ENCODE results near the gene IL21R.
"Not testable (repeated sequence)": the region's sequence is repeated elsewhere in the genome, so short reads cannot be mapped to it uniquely, and the experiment has no call there.

Gene IL21R

DNA sequence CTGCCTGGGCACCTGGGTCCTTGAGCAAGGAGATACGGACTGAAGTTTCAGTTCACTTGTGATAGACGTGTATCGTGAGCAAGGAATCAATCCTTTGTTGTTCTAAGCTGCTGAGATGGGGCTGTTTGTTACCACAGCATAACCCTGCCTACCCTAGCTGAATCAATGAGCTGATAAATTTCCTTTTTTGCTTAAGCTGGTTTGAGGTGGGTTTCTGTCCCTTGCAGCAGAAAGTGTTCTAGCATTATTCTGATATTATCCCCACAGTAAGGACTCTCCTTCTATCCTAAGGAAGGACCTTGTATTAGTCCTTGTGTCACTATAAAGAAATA, 51.5 kb downstream of the IL21R start:
- Histone ChIP-seq H3K23ac (ENCODE audit: low read length) (no peak overlapping the region), H4K5ac (ENCODE audit: low read length) (no peak overlapping the region), H3K4me2 (ENCODE audit: low read length) (no peak overlapping the region), H3K27me3 (ENCODE audit: insufficient read depth, low read length, poor library complexity) (no peaks in the 10 kb centered on the region), H2BK5ac (ENCODE audit: low read length) (no peak overlapping the region), H2BK15ac (replicated peaks; ENCODE audit: low read depth) (no peak overlapping the region), H3K36me3 (ENCODE audit: control insufficient read depth, insufficient read depth, low read length) (no peaks in the 10 kb centered on the region), H3K9ac (ENCODE audit: low read length) (no peak overlapping the region), H3K4ac (ENCODE audit: low read depth, low read length) (no peak overlapping the region), H3K4me1 (ENCODE audit: control insufficient read depth, low read depth, low read length) (no peaks in the 10 kb centered on the region), H2BK120ac (ENCODE audit: low read depth, low read length) (no peak overlapping the region), H3K18ac (ENCODE audit: low read length) (no peak overlapping the region), H3K79me2 (ENCODE audit: control insufficient read depth, insufficient read depth, low read length) (no peaks in the 10 kb centered on the region), H3K56ac (ENCODE audit: low read length) (no peak overlapping the region), H3K79me1 (ENCODE audit: low read length) (no peaks in the 10 kb centered on the region), H4K8ac (ENCODE audit: low read depth, low read length) (no peak overlapping the region), H3K27ac (ENCODE audit: low read depth, low read length) (no peak overlapping the region), H2AK5ac (ENCODE audit: low read length) (no peak overlapping the region), H3K4me3 (ENCODE audit: low read length) (no peak overlapping the region)
- no CpG with 5 or more reads among the region's 3 CpGs for WGBS (ENCODE audit: extremely low coverage, insufficient coverage, low lambda C conversion rate)
- no peak for DNase-seq

DNA sequence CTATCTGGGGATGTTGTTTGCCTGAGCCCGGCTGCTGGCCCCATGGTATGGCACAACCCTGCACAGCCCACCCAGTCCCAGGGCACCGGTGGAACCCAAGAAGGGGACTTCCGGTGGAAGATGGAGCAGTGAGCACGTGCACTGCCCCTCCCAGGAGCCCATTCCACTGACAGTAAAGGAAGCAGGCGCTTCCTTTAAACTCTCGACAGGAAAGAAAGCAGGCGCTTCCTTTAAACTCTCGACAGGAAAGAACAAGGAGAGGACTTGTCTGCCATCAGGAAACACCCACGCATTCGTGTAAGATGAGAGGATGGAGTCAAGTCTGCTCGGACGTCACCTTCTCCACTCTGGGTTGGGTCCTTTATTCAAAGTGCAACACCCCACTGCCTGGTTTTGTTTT, 53.7 kb downstream of the IL21R start:
- no peak overlapping the region for H2BK120ac ChIP-seq (ENCODE audit: low read depth, low read length)
- no peaks in the 10 kb centered on the region for H3K79me1 ChIP-seq (ENCODE audit: low read length)
- WGBS (ENCODE audit: extremely low coverage, insufficient coverage, low lambda C conversion rate) = no CpG with 5 or more reads among the region's 12 CpGs
- H2BK15ac ChIP-seq (replicated peaks; ENCODE audit: low read depth) = no peak overlapping the region
- H3K79me2 ChIP-seq (ENCODE audit: control insufficient read depth, insufficient read depth, low read length) = no peaks in the 10 kb centered on the region
- no peak overlapping the region for H3K27ac ChIP-seq (ENCODE audit: low read depth, low read length)
- no peak overlapping the region for H4K8ac ChIP-seq (ENCODE audit: low read depth, low read length)
- H4K5ac ChIP-seq (ENCODE audit: low read length) = no peak overlapping the region
- no peak overlapping the region for H3K18ac ChIP-seq (ENCODE audit: low read length)
- H3K56ac ChIP-seq (ENCODE audit: low read length) = no peak overlapping the region
- H3K4me1 ChIP-seq (ENCODE audit: control insufficient read depth, low read depth, low read length) = no peaks in the 10 kb centered on the region
- H3K23ac ChIP-seq (ENCODE audit: low read length) = no peak overlapping the region
- no peak overlapping the region for H2BK5ac ChIP-seq (ENCODE audit: low read length)
- H3K4ac ChIP-seq (ENCODE audit: low read depth, low read length) = no peak overlapping the region
- H3K9ac ChIP-seq (ENCODE audit: low read length) = no peak overlapping the region
- H3K36me3 ChIP-seq (ENCODE audit: control insufficient read depth, insufficient read depth, low read length) = no peaks in the 10 kb centered on the region
- no peak overlapping the region for H2AK5ac ChIP-seq (ENCODE audit: low read length)
- no peak for DNase-seq
- no peak overlapping the region for H3K4me3 ChIP-seq (ENCODE audit: low read length)
- H3K4me2 ChIP-seq (ENCODE audit: low read length) = no peak overlapping the region
- no peaks in the 10 kb centered on the region for H3K27me3 ChIP-seq (ENCODE audit: insufficient read depth, low read length, poor library complexity)

GRCh38 chr16:27457605-27457900, 55.6 kb downstream of the IL21R start:
- not testable (repeated sequence) for H3K18ac ChIP-seq (ENCODE audit: low read length); H3K36me3 ChIP-seq (ENCODE audit: control insufficient read depth, insufficient read depth, low read length); DNase-seq; H3K27me3 ChIP-seq (ENCODE audit: insufficient read depth, low read length, poor library complexity); H3K4me1 ChIP-seq (ENCODE audit: control insufficient read depth, low read depth, low read length); H3K79me2 ChIP-seq (ENCODE audit: control insufficient read depth, insufficient read depth, low read length); H2BK15ac ChIP-seq (replicated peaks; ENCODE audit: low read depth); H2BK120ac ChIP-seq (ENCODE audit: low read depth, low read length); H3K56ac ChIP-seq (ENCODE audit: low read length); H2AK5ac ChIP-seq (ENCODE audit: low read length); H3K4me3 ChIP-seq (ENCODE audit: low read length); H3K79me1 ChIP-seq (ENCODE audit: low read length); H3K27ac ChIP-seq (ENCODE audit: low read depth, low read length); H4K5ac ChIP-seq (ENCODE audit: low read length); H4K8ac ChIP-seq (ENCODE audit: low read depth, low read length); H3K23ac ChIP-seq (ENCODE audit: low read length); H3K9ac ChIP-seq (ENCODE audit: low read length); H3K4me2 ChIP-seq (ENCODE audit: low read length); H2BK5ac ChIP-seq (ENCODE audit: low read length); H3K4ac ChIP-seq (ENCODE audit: low read depth, low read length)
- no CpG with 5 or more reads among the region's 17 CpGs for WGBS (ENCODE audit: extremely low coverage, insufficient coverage, low lambda C conversion rate)

GRCh38 chr16:27458258-27458657, 56.3 kb downstream of the IL21R start:
- H2BK120ac ChIP-seq (ENCODE audit: low read depth, low read length) = no peak overlapping the region
- H3K18ac ChIP-seq (ENCODE audit: low read length) = no peak overlapping the region
- peaks cover 7% of the 10 kb centered on the region for H3K36me3 ChIP-seq (ENCODE audit: control insufficient read depth, insufficient read depth, low read length)
- H2BK15ac ChIP-seq (replicated peaks; ENCODE audit: low read depth) = no peak overlapping the region
- H2AK5ac ChIP-seq (ENCODE audit: low read length) = no peak overlapping the region
- WGBS (ENCODE audit: extremely low coverage, insufficient coverage, low lambda C conversion rate) = no CpG with 5 or more reads among the region's 5 CpGs
- H3K4me1 ChIP-seq (ENCODE audit: control insufficient read depth, low read depth, low read length) = no peaks in the 10 kb centered on the region
- H3K27me3 ChIP-seq (ENCODE audit: insufficient read depth, low read length, poor library complexity) = no peaks in the 10 kb centered on the region
- no peak overlapping the region for H3K56ac ChIP-seq (ENCODE audit: low read length)
- DNase-seq = no peak
- H3K23ac ChIP-seq (ENCODE audit: low read length) = no peak overlapping the region
- no peak overlapping the region for H3K9ac ChIP-seq (ENCODE audit: low read length)
- H3K27ac ChIP-seq (ENCODE audit: low read depth, low read length) = no peak overlapping the region
- no peak overlapping the region for H4K5ac ChIP-seq (ENCODE audit: low read length)
- no peak overlapping the region for H3K4me2 ChIP-seq (ENCODE audit: low read length)
- H3K4me3 ChIP-seq (ENCODE audit: low read length) = no peak overlapping the region
- H3K79me2 ChIP-seq (ENCODE audit: control insufficient read depth, insufficient read depth, low read length) = no peaks in the 10 kb centered on the region
- H4K8ac ChIP-seq (ENCODE audit: low read depth, low read length) = no peak overlapping the region
- no peaks in the 10 kb centered on the region for H3K79me1 ChIP-seq (ENCODE audit: low read length)
- H2BK5ac ChIP-seq (ENCODE audit: low read length) = no peak overlapping the region
- H3K4ac ChIP-seq (ENCODE audit: low read depth, low read length) = no peak overlapping the region

DNA sequence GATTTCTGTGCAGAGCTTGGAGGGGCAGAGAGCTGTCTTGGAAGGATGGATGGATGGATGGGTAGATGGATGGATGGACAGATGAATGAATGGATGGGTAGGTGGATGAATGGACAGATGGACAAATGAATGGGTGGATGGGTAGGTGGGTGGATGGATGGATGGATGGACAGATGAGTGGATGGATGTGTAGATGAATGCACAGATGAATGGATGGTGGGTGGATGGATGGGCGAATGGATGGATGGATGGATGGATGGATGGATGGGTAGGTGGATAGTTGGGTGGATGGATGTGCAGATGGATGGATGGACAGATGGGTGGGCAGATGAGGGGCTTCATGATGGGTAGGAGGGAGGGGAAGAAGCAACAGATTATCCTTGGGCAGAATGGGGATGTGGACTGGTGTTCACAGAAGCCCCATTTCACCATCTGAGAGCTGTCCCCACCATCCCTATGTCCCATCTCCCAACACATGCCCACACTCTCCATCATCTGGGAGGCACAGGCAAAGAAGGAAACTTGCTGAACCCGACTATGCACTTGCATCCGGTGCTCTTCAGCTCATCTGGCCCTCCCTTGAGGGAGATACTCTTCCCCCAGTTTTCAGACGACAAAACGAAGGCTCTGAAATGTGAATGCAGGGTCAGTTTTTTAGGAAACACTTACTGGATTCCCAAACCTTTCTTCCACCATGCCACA, 57.2 kb downstream of the IL21R start:
- DNase-seq = no peak
- Histone ChIP-seq H4K8ac (ENCODE audit: low read depth, low read length) (no peak overlapping the region), H2AK5ac (ENCODE audit: low read length) (no peak overlapping the region), H4K5ac (ENCODE audit: low read length) (no peak overlapping the region), H3K23ac (ENCODE audit: low read length) (no peak overlapping the region), H3K4me3 (ENCODE audit: low read length) (no peak overlapping the region), H2BK5ac (ENCODE audit: low read length) (no peak overlapping the region), H3K79me1 (ENCODE audit: low read length) (no peaks in the 10 kb centered on the region), H2BK120ac (ENCODE audit: low read depth, low read length) (no peak overlapping the region), H3K56ac (ENCODE audit: low read length) (no peak overlapping the region), H2BK15ac (replicated peaks; ENCODE audit: low read depth) (no peak overlapping the region), H3K4me2 (ENCODE audit: low read length) (no peak overlapping the region), H3K27me3 (ENCODE audit: insufficient read depth, low read length, poor library complexity) (no peaks in the 10 kb centered on the region), H3K18ac (ENCODE audit: low read length) (no peak overlapping the region), H3K79me2 (ENCODE audit: control insufficient read depth, insufficient read depth, low read length) (no peaks in the 10 kb centered on the region), H3K9ac (ENCODE audit: low read length) (no peak overlapping the region), H3K4ac (ENCODE audit: low read depth, low read length) (no peak overlapping the region), H3K27ac (ENCODE audit: low read depth, low read length) (no peak overlapping the region), H3K36me3 (ENCODE audit: control insufficient read depth, insufficient read depth, low read length) (peaks cover 7% of the 10 kb centered on the region), H3K4me1 (ENCODE audit: control insufficient read depth, low read depth, low read length) (no peaks in the 10 kb centered on the region)
- no CpG with 5 or more reads among the region's 5 CpGs for WGBS (ENCODE audit: extremely low coverage, insufficient coverage, low lambda C conversion rate)

GRCh38 chr16:27460213-27460612, 58.2 kb downstream of the IL21R start:
- Histone ChIP-seq H3K4me1 (ENCODE audit: control insufficient read depth, low read depth, low read length) (no peaks in the 10 kb centered on the region), H3K36me3 (ENCODE audit: control insufficient read depth, insufficient read depth, low read length) (peaks cover 11% of the 10 kb centered on the region), H3K4me3 (ENCODE audit: low read length) (no peak overlapping the region)

More at GRCh38 chr16:27460213-27460612, 58.2 kb downstream of the IL21R start:
- H3K4me2 ChIP-seq (ENCODE audit: low read length) = no peak overlapping the region
- no peak overlapping the region for H4K8ac ChIP-seq (ENCODE audit: low read depth, low read length)
- no peak for DNase-seq
- no peak overlapping the region for H2BK5ac ChIP-seq (ENCODE audit: low read length)
- H3K27ac ChIP-seq (ENCODE audit: low read depth, low read length) = no peak overlapping the region
- H3K56ac ChIP-seq (ENCODE audit: low read length) = no peak overlapping the region
- no peak overlapping the region for H3K9ac ChIP-seq (ENCODE audit: low read length)
- no CpG with 5 or more reads among the region's 4 CpGs for WGBS (ENCODE audit: extremely low coverage, insufficient coverage, low lambda C conversion rate)
- H3K79me2 ChIP-seq (ENCODE audit: control insufficient read depth, insufficient read depth, low read length) = no peaks in the 10 kb centered on the region
- H4K5ac ChIP-seq (ENCODE audit: low read length) = no peak overlapping the region
- H3K23ac ChIP-seq (ENCODE audit: low read length) = no peak overlapping the region
- H3K27me3 ChIP-seq (ENCODE audit: insufficient read depth, low read length, poor library complexity) = no peaks in the 10 kb centered on the region
- H3K4ac ChIP-seq (ENCODE audit: low read depth, low read length) = no peak overlapping the region
- H3K79me1 ChIP-seq (ENCODE audit: low read length) = no peaks in the 10 kb centered on the region
- H2AK5ac ChIP-seq (ENCODE audit: low read length) = no peak overlapping the region
- H2BK15ac ChIP-seq (replicated peaks; ENCODE audit: low read depth) = no peak overlapping the region
- no peak overlapping the region for H3K18ac ChIP-seq (ENCODE audit: low read length)
- H2BK120ac ChIP-seq (ENCODE audit: low read depth, low read length) = no peak overlapping the region
